Lower lobe of right lung (tissue), 2 donors: ENCODE measurements around the gene TFAP2D. TPM values are rescaled to one million over a fixed set of nuclear protein-coding genes. Genes with fewer than 3 reads are reported as not detected.

Source experiments
- ATAC-seq, 2 donors: fragments of 200-7000 bp; cut with Tn5 transposase; one replicate each; pipeline ENCODE4 v1.9.1; 2020 to 2022; ENCODE audit warnings: mild to moderate bottlenecking in 2 of 2, moderate library complexity in 2 of 2
- DNase-seq: peaks from one replicate; pipeline ENCODE4 v3.0.0-alpha.2; 2020
- H3K27ac ChIP-seq: fragments of 200-600 bp; one replicate; pipeline ENCODE4 v1.8.0; 2022
- H3K27me3 ChIP-seq: fragments of 200-600 bp; one replicate; pipeline ENCODE4 v1.8.0; 2022; ENCODE audit warnings: low read depth
- H3K36me3 ChIP-seq: fragments of 200-600 bp; one replicate; pipeline ENCODE4 v1.8.0; 2022; ENCODE audit warnings: mild to moderate bottlenecking
- H3K4me1 ChIP-seq: fragments of 200-600 bp; one replicate; pipeline ENCODE4 v1.8.0; 2022
- H3K4me3 ChIP-seq: fragments of 200-600 bp; one replicate; pipeline ENCODE4 v1.8.0; 2022; ENCODE audit warnings: mild to moderate bottlenecking
- H3K9me3 ChIP-seq: fragments of 200-600 bp; one replicate; pipeline ENCODE4 v1.8.0; 2022
- intact Hi-C: fragments of 100-400 bp; cut with DNase I; formaldehyde crosslinking; loops from one replicate; pipeline ENCODE4 v1.11.0; 2022
- long read RNA-seq: library from polyadenylated mRNA; unstranded; transcript quantifications from one replicate; pipeline ENCODE4 v2.0.0, GENCODE V29; 2021
- total RNA-seq: library from RNA; stranded (reverse); fragmentation: NEBNext Ultra II Directional; extraction: Animal tissue kit (Norgen Biotek cat#: 25700); gene quantifications from one replicate; pipeline ENCODE4 v1.2.1, GENCODE V29; 2021
- TF ChIP-seq, protein P1 (sequence below): fragments of 200-600 bp; IDR thresholded peaks from one replicate; pipeline ENCODE4 v1.8.0; 2022; ENCODE audit warnings: antibody characterized with exemption, mild to moderate bottlenecking
- donor health status: DM: no; HTN: yes; CAD: no; lungs with severe emphysema.

The TFAP2D gene
- not detected for total RNA-seq
- long read RNA-seq, result 0 reads

DNA sequence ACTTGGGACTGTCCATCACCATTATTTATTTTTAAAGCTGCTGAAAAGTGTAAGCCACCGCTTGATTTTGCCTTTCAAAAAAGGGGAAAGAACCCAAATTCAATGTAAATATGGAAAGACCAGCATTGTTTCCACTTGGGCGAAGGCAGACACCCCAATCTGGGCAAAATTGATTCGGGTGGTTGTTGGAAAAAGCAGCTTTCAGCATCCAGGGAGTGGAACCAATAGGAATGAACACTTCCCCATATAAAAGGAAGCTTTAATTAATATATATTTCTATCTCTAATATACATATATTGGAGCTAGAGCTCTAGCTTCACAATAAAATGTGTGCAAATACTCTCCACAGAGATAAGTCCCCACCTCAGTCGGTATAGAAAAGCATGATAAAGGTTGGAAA, at the start of gene TFAP2D:
TSS of gene TFAP2D (plus strand) at position 301 of the 400 bp plus-strand sequence. CDS start 530 bp downstream, outside the sequence.
- ATAC-seq, result no peak
- TF ChIP-seq, protein P1, sequence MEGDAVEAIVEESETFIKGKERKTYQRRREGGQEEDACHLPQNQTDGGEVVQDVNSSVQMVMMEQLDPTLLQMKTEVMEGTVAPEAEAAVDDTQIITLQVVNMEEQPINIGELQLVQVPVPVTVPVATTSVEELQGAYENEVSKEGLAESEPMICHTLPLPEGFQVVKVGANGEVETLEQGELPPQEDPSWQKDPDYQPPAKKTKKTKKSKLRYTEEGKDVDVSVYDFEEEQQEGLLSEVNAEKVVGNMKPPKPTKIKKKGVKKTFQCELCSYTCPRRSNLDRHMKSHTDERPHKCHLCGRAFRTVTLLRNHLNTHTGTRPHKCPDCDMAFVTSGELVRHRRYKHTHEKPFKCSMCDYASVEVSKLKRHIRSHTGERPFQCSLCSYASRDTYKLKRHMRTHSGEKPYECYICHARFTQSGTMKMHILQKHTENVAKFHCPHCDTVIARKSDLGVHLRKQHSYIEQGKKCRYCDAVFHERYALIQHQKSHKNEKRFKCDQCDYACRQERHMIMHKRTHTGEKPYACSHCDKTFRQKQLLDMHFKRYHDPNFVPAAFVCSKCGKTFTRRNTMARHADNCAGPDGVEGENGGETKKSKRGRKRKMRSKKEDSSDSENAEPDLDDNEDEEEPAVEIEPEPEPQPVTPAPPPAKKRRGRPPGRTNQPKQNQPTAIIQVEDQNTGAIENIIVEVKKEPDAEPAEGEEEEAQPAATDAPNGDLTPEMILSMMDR, result no peak
- no peak for DNase-seq
- Histone ChIP-seq H3K4me1 (no peaks in the 10 kb centered on the region), H3K27ac (no peak within 1 kb of the TSS), H3K4me3 (no peak within 1 kb of the TSS), H3K36me3 (no peaks in the 10 kb centered on the region), H3K9me3 (no peaks in the 10 kb centered on the region), H3K27me3 (peaks cover 68% of the 10 kb centered on the region)
- intact Hi-C loops, result no loop called here

DNA sequence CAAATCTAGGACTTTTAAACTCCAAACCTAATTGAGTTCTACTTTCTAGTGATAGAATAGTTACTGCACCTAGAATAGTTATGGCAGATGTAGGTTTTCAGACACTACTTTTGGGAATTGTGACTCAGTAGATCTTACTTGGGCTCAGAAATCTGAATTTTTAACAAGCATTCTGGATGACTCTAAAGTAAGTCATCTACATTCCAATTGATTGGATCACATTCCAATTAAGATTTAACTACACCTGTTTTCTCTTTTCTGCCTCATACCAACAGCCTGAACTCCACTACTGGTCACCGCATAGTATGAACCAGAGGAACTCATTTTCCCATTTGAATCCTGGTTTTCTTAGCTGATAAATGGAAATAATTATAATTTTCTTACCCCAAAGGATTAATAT, 49.5 kb upstream of the TFAP2D start:
- Histone ChIP-seq H3K36me3 (no peaks in the 10 kb centered on the region), H3K27ac (no peak overlapping the region), H3K4me3 (no peak overlapping the region), H3K4me1 (no peaks in the 10 kb centered on the region), H3K27me3 (no peaks in the 10 kb centered on the region), H3K9me3 (no peaks in the 10 kb centered on the region)
- intact Hi-C loops, result no loop called here
- ATAC-seq (no peak), DNase-seq (no peak)
- TF ChIP-seq, protein P1, result no peak

DNA sequence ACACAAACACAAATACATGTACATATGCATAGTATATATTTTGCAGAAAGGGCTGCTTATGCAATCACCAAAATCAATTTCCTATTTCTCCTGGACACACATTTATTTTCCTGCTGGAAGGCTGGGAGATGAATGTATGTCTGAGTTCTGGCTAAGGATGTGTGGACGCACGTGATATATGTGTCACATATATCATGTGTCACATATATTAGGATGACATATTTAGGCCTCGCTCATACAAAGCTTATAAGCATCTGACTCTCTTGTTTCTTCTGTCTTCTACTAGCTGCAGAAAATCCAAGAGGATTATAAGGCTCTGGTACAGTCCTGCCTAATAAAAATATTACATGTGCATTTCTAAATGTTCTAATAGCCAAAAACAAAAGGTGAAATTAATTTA, 47.2 kb upstream of the TFAP2D start:
- DNase-seq, result no peak
- H3K4me3 ChIP-seq, result no peak overlapping the region
- ATAC-seq, result no peak
- H3K27ac ChIP-seq, result no peak overlapping the region
- no peaks in the 10 kb centered on the region for H3K27me3 ChIP-seq
- no peaks in the 10 kb centered on the region for H3K4me1 ChIP-seq
- TF ChIP-seq, protein P1, result no peak
- no peaks in the 10 kb centered on the region for H3K9me3 ChIP-seq
- intact Hi-C loops, result no loop called here
- no peaks in the 10 kb centered on the region for H3K36me3 ChIP-seq

DNA sequence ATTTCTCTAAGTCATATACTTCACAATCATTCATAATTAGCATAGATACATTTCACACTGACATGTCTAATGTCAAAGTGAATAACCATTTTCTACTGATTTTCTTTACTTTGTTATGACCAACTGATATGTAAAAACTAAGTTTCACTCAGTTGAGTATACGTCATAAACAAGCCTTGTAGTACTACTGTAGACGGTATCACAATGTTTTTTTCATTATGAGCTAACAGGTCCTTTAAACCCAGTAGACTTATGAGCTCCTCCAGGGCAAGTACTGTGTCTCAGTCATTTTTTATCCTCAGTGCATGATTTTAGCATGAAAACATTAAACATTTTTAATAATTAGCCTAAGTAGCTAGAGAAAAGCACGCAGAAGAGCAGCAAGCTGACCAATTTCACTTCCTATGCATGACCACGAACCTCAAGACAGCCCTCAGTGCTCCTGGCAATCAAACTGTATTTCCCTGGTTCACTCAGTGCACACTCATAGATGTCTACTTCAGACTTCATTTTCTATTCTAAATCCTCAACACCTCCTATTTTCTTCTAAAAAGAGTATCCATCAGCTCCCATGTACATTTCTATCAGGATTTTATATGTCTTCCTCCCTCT, 32.0 kb upstream of the TFAP2D start:
- Histone ChIP-seq H3K4me3 (no peak overlapping the region), H3K27me3 (no peaks in the 10 kb centered on the region), H3K27ac (no peak overlapping the region), H3K9me3 (no peaks in the 10 kb centered on the region), H3K36me3 (no peaks in the 10 kb centered on the region), H3K4me1 (no peaks in the 10 kb centered on the region)
- TF ChIP-seq, protein P1, result no peak
- intact Hi-C loops, result no loop called here
- DNase-seq (no peak), ATAC-seq (no peak)

DNA sequence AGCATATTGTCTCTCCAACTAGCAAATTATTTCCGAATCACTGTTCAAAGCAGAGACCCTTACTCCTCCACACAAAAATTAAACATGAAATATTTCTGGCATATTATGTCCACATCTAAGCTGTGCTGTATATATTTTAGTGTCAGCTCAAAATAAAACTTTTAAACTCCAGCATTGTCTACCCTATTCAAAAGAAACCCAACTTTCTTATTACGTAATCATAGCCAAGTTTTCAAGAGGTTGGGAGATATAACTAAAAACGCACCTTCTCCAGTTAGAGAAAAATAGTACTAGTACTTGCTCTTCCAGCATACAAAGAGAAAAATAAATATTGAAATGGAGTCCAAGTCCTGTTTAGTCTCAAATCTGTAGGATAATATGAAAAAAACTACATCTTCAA, 24.1 kb upstream of the TFAP2D start:
- ATAC-seq, result no peak
- Histone ChIP-seq H3K9me3 (no peaks in the 10 kb centered on the region), H3K4me3 (no peak overlapping the region), H3K36me3 (no peaks in the 10 kb centered on the region), H3K4me1 (no peaks in the 10 kb centered on the region), H3K27me3 (no peaks in the 10 kb centered on the region), H3K27ac (no peak overlapping the region)
- intact Hi-C loops, result no loop called here
- DNase-seq, result no peak
- TF ChIP-seq, protein P1, result no peak
